Measurements from ENCODE around the gene CRABP1. TPM values are rescaled to one million over a fixed set of nuclear protein-coding genes. Genes with fewer than 3 reads are reported as not detected.

The CRABP1 gene
- total RNA-seq, 2 experiments from 2014 or later, result not detected

DNA sequence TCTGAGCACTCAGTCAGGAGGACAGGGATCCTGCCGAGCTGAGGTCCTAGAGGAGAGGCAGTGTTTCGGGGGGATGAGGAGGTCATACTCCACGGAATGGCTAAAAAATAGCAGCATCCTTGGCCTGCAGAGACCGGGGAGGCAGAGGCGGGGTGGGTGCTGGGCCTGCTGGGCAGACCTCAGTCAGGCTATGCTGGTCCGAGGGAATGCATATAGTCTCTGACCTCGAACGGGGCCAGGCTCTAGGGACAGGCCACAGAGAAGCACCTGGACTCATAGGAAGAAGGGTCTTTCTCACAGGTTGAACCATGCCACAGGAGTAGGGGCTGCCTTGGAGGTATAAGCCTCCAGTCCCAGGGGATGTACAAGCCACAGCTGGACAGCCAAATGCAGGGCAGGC lies 26.8 kb upstream of the CRABP1 start:
- H3K4me1 ChIP-seq (ENCODE audit: insufficient read depth, low read length, poor library complexity, severe bottlenecking), result no peaks in the 10 kb centered on the region
- no peak for TF ChIP-seq EZH2phosphoT487 (IDR thresholded peaks at IDR 0.05; ENCODE audit: borderline replicate concordance, low read depth, low read length)
- TF ChIP-seq, protein P1, sequence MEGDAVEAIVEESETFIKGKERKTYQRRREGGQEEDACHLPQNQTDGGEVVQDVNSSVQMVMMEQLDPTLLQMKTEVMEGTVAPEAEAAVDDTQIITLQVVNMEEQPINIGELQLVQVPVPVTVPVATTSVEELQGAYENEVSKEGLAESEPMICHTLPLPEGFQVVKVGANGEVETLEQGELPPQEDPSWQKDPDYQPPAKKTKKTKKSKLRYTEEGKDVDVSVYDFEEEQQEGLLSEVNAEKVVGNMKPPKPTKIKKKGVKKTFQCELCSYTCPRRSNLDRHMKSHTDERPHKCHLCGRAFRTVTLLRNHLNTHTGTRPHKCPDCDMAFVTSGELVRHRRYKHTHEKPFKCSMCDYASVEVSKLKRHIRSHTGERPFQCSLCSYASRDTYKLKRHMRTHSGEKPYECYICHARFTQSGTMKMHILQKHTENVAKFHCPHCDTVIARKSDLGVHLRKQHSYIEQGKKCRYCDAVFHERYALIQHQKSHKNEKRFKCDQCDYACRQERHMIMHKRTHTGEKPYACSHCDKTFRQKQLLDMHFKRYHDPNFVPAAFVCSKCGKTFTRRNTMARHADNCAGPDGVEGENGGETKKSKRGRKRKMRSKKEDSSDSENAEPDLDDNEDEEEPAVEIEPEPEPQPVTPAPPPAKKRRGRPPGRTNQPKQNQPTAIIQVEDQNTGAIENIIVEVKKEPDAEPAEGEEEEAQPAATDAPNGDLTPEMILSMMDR (conservative IDR thresholded peaks at IDR 0.05; ENCODE audit: low read length), result no peak
- H2AFZ ChIP-seq (ENCODE audit: low read length), result no peak overlapping the region
- H3K4me2 ChIP-seq (ENCODE audit: low read length), result no peak overlapping the region
- H3K27ac ChIP-seq (ENCODE audit: low read depth, low read length, poor library complexity, severe bottlenecking), result no peak overlapping the region
- DNase-seq (ENCODE audit: low spot score), result no peak
- BruUV-seq (replicated peaks), result no TSS peak
- ChIA-PET POLR2A (interaction anchor here (1.0 kb wide), 1 partner anchor 14 kb away, joined by 4 read pairs; the partner anchor contains the start of gene SKIC8), CTCF (ENCODE audit: unreplicated experiment) (no interaction called here)
- no peak overlapping the region for H3K4me3 ChIP-seq (ENCODE audit: low read depth, low read length, poor library complexity, severe bottlenecking)
- H3K79me2 ChIP-seq (ENCODE audit: insufficient read depth, low read depth, low read length), result no peaks in the 10 kb centered on the region
- H3K9me3 ChIP-seq (ENCODE audit: low read length), result no peaks in the 10 kb centered on the region
- no peaks in the 10 kb centered on the region for H3K36me3 ChIP-seq (ENCODE audit: insufficient read depth, low read length)
- intact Hi-C loops (cut with micrococcal nuclease; ENCODE audit: unreplicated experiment), result no loop called here
- no peaks in the 10 kb centered on the region for H4K20me1 ChIP-seq (ENCODE audit: insufficient read depth, low read length)
- H3K9me2 ChIP-seq (ENCODE audit: insufficient read depth, low read length), result no peaks in the 10 kb centered on the region

DNA sequence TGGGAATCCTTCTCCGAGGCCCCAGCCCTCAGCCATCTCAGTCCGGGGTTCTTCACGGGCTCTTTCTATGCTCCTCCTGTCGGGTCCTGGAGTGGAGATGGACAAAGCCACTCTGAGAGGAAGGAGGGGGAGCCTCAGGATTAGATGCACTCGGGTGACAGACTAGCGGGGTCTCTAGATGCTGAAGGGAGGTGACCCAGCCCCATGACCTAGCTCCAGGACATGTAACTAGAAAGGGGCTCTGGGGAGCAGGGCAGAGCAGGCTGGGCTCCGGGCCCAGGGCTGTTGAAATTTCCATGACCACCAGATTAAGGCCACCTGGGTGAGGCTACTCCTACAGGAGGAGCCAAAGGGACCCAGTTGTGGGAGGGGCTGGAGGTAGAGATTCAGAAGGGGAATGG lies 26.0 kb upstream of the CRABP1 start:
- DNase-seq (ENCODE audit: low spot score), result no peak
- POLR2A ChIA-PET, result interaction anchor here (1.0 kb wide), 1 partner anchor 15 kb away, joined by 4 read pairs; the partner anchor contains the start of gene SKIC8
- no peak overlapping the region for H3K27ac ChIP-seq (ENCODE audit: low read depth, low read length, poor library complexity, severe bottlenecking)
- H3K4me2 ChIP-seq (ENCODE audit: low read length), result no peak overlapping the region
- H3K9me3 ChIP-seq (ENCODE audit: low read length), result no peaks in the 10 kb centered on the region
- no peak overlapping the region for H2AFZ ChIP-seq (ENCODE audit: low read length)
- H3K4me1 ChIP-seq (ENCODE audit: insufficient read depth, low read length, poor library complexity, severe bottlenecking), result no peaks in the 10 kb centered on the region
- H3K9me2 ChIP-seq (ENCODE audit: insufficient read depth, low read length), result no peaks in the 10 kb centered on the region
- H3K4me3 ChIP-seq (ENCODE audit: low read depth, low read length, poor library complexity, severe bottlenecking), result no peak overlapping the region
- TF ChIP-seq, protein P1 (conservative IDR thresholded peaks at IDR 0.05; ENCODE audit: low read length), result no peak
- no peak for TF ChIP-seq EZH2phosphoT487 (IDR thresholded peaks at IDR 0.05; ENCODE audit: borderline replicate concordance, low read depth, low read length)
- CTCF ChIA-PET (ENCODE audit: unreplicated experiment), result no interaction called here
- no peaks in the 10 kb centered on the region for H3K79me2 ChIP-seq (ENCODE audit: insufficient read depth, low read depth, low read length)
- no peaks in the 10 kb centered on the region for H3K36me3 ChIP-seq (ENCODE audit: insufficient read depth, low read length)
- H4K20me1 ChIP-seq (ENCODE audit: insufficient read depth, low read length), result no peaks in the 10 kb centered on the region
- BruUV-seq (replicated peaks), result no TSS peak
- intact Hi-C loops (cut with micrococcal nuclease; ENCODE audit: unreplicated experiment), result no loop called here

DNA sequence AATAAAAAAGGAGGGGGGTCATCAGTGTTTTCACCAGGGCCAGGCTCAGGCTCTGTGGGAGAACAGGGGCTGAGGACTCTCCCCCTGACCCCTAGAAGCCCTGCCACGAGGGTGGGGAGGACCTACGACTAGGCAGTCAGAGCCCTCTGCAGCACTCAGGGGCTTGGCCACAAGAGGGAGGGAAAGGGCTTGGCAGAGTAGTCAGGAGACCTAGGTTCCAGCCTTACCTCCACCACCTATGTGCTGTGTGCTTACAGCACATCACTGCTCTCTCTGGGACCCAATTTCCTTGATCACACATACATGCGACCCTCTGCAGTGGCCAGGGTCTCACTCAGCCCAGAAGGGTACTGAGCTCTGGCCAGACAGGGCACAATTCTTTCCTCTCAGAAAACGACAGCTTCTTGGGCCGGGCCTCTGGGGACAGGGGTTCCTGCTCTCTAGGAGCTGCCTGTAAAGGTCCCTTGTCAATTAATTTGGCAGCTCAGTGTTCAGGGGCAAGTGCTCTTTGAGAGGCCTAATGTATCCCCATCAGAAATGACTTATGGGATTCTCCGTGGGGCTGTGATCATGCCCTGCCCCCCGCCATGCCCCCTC lies 24.4 kb upstream of the CRABP1 start:
- H3K4me1 ChIP-seq (ENCODE audit: insufficient read depth, low read length, poor library complexity, severe bottlenecking), result no peaks in the 10 kb centered on the region
- no peaks in the 10 kb centered on the region for H4K20me1 ChIP-seq (ENCODE audit: insufficient read depth, low read length)
- POLR2A ChIA-PET, result interaction anchor here (0.6 kb wide), 1 partner anchor 56 kb away, joined by 3 read pairs; no protein-coding TSS in a partner anchor
- no peak overlapping the region for H2AFZ ChIP-seq (ENCODE audit: low read length)
- BruUV-seq (replicated peaks), result no TSS peak
- no peaks in the 10 kb centered on the region for H3K79me2 ChIP-seq (ENCODE audit: insufficient read depth, low read depth, low read length)
- H3K9me3 ChIP-seq (ENCODE audit: low read length), result no peaks in the 10 kb centered on the region
- TF ChIP-seq EZH2phosphoT487 (IDR thresholded peaks at IDR 0.05; ENCODE audit: borderline replicate concordance, low read depth, low read length), result no peak
- TF ChIP-seq, protein P1 (conservative IDR thresholded peaks at IDR 0.05; ENCODE audit: low read length), result peak; percentile 53
- no peaks in the 10 kb centered on the region for H3K36me3 ChIP-seq (ENCODE audit: insufficient read depth, low read length)
- CTCF ChIA-PET (ENCODE audit: unreplicated experiment), result no interaction called here
- H3K4me2 ChIP-seq (ENCODE audit: low read length), result no peak overlapping the region
- peak; percentile 31 for DNase-seq (ENCODE audit: low spot score)
- no peak overlapping the region for H3K4me3 ChIP-seq (ENCODE audit: low read depth, low read length, poor library complexity, severe bottlenecking)
- intact Hi-C loops (cut with micrococcal nuclease; ENCODE audit: unreplicated experiment), result no loop called here
- H3K27ac ChIP-seq (ENCODE audit: low read depth, low read length, poor library complexity, severe bottlenecking), result no peak overlapping the region
- no peaks in the 10 kb centered on the region for H3K9me2 ChIP-seq (ENCODE audit: insufficient read depth, low read length)

Data from OCI-LY7 (cell line).